Upper lobe of left lung (tissue), 6 donors: ENCODE measurements around the gene SPAG16. TPM values are rescaled to one million over a fixed set of nuclear protein-coding genes. Genes with fewer than 3 reads are reported as not detected.
"Not testable (repeated sequence)": the region's sequence is repeated elsewhere in the genome, so short reads cannot be mapped to it uniquely, and the experiment has no call there.

Experiments
- ATAC-seq, 2 donors: fragments of 200-7000 bp; cut with Tn5 transposase; one replicate each; pipeline ENCODE4 v1.9.1; 2022; ENCODE audit warnings: mild to moderate bottlenecking in 2 of 2, moderate library complexity in 2 of 2; ENCODE audit not compliant: low FRiP score in 2 of 2
- DNase-seq, 2 donors: peaks; one replicate each; pipeline ENCODE4 v3.0.0-alpha.2; 2019 to 2020
- H3K27ac ChIP-seq, 4 donors: fragments of 200-600 bp; sonication (generic); one replicate each; pipeline ENCODE4 v1.5.1; 2016 to 2019
- H3K27me3 ChIP-seq, 4 donors: fragments of 200-600 bp; sonication (generic); one replicate each; pipeline ENCODE4 v1.5.1; 2017 to 2019
- H3K36me3 ChIP-seq, 4 donors: fragments of 200-600 bp; sonication (generic); one replicate each; pipeline ENCODE4 v1.5.1; 2016 to 2019
- H3K4me1 ChIP-seq, 4 donors: fragments of 200-600 bp; sonication (generic); one replicate each; pipeline ENCODE4 v1.5.1; 2018 to 2019
- H3K4me3 ChIP-seq, 4 donors: fragments of 200-600 bp; sonication (generic); one replicate each; pipeline ENCODE4 v1.5.1; 2017 to 2019; ENCODE audit warnings: mild to moderate bottlenecking in 2 of 4, moderate library complexity in 1 of 4
- H3K9me3 ChIP-seq, 4 donors: fragments of 200-600 bp; sonication (generic); one replicate each; pipeline ENCODE4 v1.5.1; 2018 to 2019
- CTCF ChIP-seq, 6 experiments: fragments of 450-650 bp in 4 of 6; fragments of 200-600 bp in 2 of 6; sonication (generic) in 2 of 6; IDR thresholded peaks; one replicate each; pipeline ENCODE4 v1.5.1; 2016 to 2019; ENCODE audit warnings: antibody characterized with exemption in 6 of 6
- EP300 ChIP-seq, 4 donors: sonication (generic); formaldehyde crosslinking; IDR thresholded peaks; one replicate each; pipeline ENCODE4 v1.5.1; 2017; ENCODE audit warnings: antibody characterized with exemption in 4 of 4, control low read depth in 2 of 4
- POLR2A ChIP-seq, 4 donors: fragments of 450-650 bp; IDR thresholded peaks; one replicate each; pipeline ENCODE4 v1.5.1; 2016 to 2017; ENCODE audit warnings: antibody characterized with exemption in 4 of 4, mild to moderate bottlenecking in 2 of 4
- POLR2AphosphoS5 ChIP-seq, 2 donors: sonication (generic); formaldehyde crosslinking; IDR thresholded peaks; one replicate each; pipeline ENCODE4 v1.5.1; 2017; ENCODE audit warnings: antibody characterized with exemption in 2 of 2
- WGBS, 2 donors: methylation state at CpG; one replicate each; pipeline ENCODE4 v1.1.5; 2017 to 2018; 5-methylcytosine and 5-hydroxymethylcytosine counted together
- total RNA-seq, 6 donors: library from RNA; depleted of rRNA in 4 of 6; stranded (reverse); fragments of >200 nt in 4 of 6; gene quantifications; one replicate each; pipeline versions ENCODE4 v1.1.0 to v1.2.1, GENCODE V29; 2016 to 2021
- donor health status: DM: no; HTN: no; CAD: no; lungs with moderate emphysema.
- donor health status: DM: no; HTN: yes; CAD: no; lungs with severe emphysema.

Gene SPAG16
- total RNA-seq, 6 donors from 2014 or later = 9.7 to 65.0 (median 12.9) TPM

DNA sequence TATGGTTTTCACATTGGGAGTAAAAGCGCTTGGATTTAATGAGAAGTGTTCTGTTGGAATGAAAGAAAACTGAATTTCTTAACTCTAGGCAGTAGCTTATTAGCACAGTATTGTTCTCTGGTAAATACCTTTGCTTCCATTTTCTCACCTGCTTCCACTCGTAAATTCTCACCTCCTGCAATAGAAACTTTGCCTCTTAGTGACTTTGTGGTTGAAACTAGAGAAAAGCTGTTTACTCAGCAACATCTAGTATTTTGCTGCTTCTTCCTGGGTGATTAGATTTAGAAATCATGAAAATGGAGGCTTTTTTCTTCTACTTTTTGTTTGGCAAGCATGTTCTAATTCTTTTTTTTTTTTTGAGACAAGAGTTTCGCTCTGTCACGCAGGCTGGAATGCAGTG lies 385.4 kb downstream of the SPAG16 start:
- DNase-seq = no peak
- WGBS, 2 donors = 85% methylated on average over 4 of the region's 4 CpGs

DNA sequence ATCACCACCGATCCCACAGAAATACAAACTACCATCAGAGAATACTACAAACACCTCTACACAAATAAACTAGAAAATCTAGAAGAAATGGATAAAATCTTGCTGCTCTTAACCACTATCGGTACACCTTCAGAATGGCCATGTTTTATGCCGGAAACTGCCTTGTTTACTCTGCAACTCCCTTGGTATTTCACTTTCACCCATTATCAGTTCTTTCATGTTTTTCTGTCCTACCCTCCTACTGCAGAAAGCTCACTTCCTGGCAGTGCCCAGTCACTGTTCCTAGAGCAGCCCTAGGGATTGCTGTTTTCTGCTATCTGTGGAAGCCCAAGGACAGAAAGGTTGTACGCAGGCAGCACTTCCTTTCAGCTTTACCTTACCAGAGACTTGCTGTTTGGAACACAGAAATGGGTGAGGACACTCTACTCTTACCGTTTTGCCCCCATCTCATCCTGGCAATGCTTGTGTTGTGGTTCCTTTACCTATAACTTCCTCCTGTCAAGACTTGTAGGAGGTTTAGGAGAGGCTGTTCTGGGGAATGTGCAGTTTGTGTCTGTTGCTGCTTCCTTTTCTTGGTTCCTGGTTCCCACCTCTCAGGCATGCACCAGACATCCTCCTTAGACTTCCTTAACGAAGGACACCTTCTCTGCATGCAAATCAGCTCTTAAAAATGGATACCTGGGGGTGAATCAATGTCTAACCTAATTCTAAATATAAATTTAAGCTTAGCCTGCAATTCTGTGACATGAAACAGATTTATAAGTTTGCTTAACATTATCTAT lies 394.4 kb downstream of the SPAG16 start:
- Histone ChIP-seq H3K4me1 (no peaks in the 10 kb centered on the region), H3K36me3 (no peaks in the 10 kb centered on the region), H3K9me3 (no peaks in the 10 kb centered on the region), H3K27me3 (no peaks in the 10 kb centered on the region), H3K4me3 (no peak overlapping the region), H3K27ac (no peak overlapping the region)
- TF ChIP-seq POLR2AphosphoS5 (IDR thresholded peaks at IDR 0.05) = no peak
- no peak for TF ChIP-seq EP300 (IDR thresholded peaks at IDR 0.05)
- ATAC-seq (no peak), DNase-seq (no peak)
- 73 to 74% methylated on average over 6 of the region's 6 CpGs for WGBS, 2 donors

More for the DNA sequence above, 385.4 kb downstream of the SPAG16 start:
- H3K27me3 ChIP-seq = no peaks in the 10 kb centered on the region
- H3K36me3 ChIP-seq = no peaks in the 10 kb centered on the region
- no peak for ATAC-seq
- no peak overlapping the region for H3K27ac ChIP-seq
- no peak overlapping the region for H3K4me3 ChIP-seq
- TF ChIP-seq CTCF (IDR thresholded peaks at IDR 0.05) = no peak
- TF ChIP-seq POLR2AphosphoS5 (IDR thresholded peaks at IDR 0.05) = no peak
- TF ChIP-seq EP300 (IDR thresholded peaks at IDR 0.05) = no peak
- TF ChIP-seq POLR2A (IDR thresholded peaks at IDR 0.05) = no peak
- peaks cover 0 to 5% (median 2%) of the 10 kb centered on the region in 4 donors for H3K9me3 ChIP-seq
- H3K4me1 ChIP-seq = no peaks in the 10 kb centered on the region

- no peak for ATAC-seq
- H3K27ac ChIP-seq = no peak overlapping the region
- TF ChIP-seq EP300 (IDR thresholded peaks at IDR 0.05) = no peak
- no peak for TF ChIP-seq POLR2A (IDR thresholded peaks at IDR 0.05)
- TF ChIP-seq CTCF (IDR thresholded peaks at IDR 0.05) = no peak
- TF ChIP-seq POLR2AphosphoS5 (IDR thresholded peaks at IDR 0.05) = no peak
- no peak for DNase-seq
- no peak overlapping the region for H3K4me3 ChIP-seq
- H3K27me3 ChIP-seq = no peaks in the 10 kb centered on the region
- no peaks in the 10 kb centered on the region for H3K36me3 ChIP-seq
- no peaks in the 10 kb centered on the region for H3K9me3 ChIP-seq
- no peaks in the 10 kb centered on the region for H3K4me1 ChIP-seq
- WGBS, 2 donors = 57 to 65% methylated on average over 1 of the region's 1 CpG
These were observed 395.6 kb downstream of the SPAG16 start for GRCh38 chr2:213679894-213680293.

GRCh38 chr2:213682276-213682675 lies 398.0 kb downstream of the SPAG16 start:
- ATAC-seq = no peak
- H3K9me3 ChIP-seq = no peaks in the 10 kb centered on the region
- H3K4me1 ChIP-seq = no peaks in the 10 kb centered on the region
- no peak overlapping the region for H3K4me3 ChIP-seq
- TF ChIP-seq POLR2AphosphoS5 (IDR thresholded peaks at IDR 0.05) (no peak), EP300 (IDR thresholded peaks at IDR 0.05) (no peak), CTCF (IDR thresholded peaks at IDR 0.05) (no peak), POLR2A (IDR thresholded peaks at IDR 0.05) (no peak)
- H3K27ac ChIP-seq = no peak overlapping the region
- no peaks in the 10 kb centered on the region for H3K27me3 ChIP-seq
- 59 to 76% methylated on average over 2 of the region's 2 CpGs for WGBS, 2 donors
- no peak for DNase-seq
- H3K36me3 ChIP-seq = no peaks in the 10 kb centered on the region

DNA sequence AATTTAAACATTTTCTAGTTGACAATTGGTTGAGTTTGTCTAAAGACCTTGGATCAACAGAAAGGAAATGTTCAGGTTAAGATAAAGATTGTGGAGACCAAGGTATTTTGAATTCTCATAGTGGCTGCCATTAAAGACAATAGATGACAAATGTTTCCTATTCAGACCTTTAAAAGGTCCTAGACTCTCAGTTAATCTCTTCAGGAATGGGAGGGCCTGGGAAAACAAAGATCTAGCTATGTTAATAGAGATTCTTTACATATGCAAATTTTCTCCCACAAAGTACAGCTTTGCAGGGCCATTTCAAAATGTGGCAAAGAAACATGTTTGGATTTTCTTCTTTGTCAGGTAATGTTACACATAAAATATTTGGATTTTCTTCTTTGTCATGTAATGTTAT lies 403.9 kb downstream of the SPAG16 start:
- Histone ChIP-seq H3K9me3 (no peaks in the 10 kb centered on the region), H3K27ac (no peak overlapping the region), H3K27me3 (no peaks in the 10 kb centered on the region), H3K4me3 (no peak overlapping the region), H3K4me1 (no peaks in the 10 kb centered on the region), H3K36me3 (no peaks in the 10 kb centered on the region)
- DNase-seq (no peak), ATAC-seq (no peak)
- TF ChIP-seq CTCF (IDR thresholded peaks at IDR 0.05) (no peak), POLR2A (IDR thresholded peaks at IDR 0.05) (no peak), POLR2AphosphoS5 (IDR thresholded peaks at IDR 0.05) (no peak), EP300 (IDR thresholded peaks at IDR 0.05) (no peak)

DNA sequence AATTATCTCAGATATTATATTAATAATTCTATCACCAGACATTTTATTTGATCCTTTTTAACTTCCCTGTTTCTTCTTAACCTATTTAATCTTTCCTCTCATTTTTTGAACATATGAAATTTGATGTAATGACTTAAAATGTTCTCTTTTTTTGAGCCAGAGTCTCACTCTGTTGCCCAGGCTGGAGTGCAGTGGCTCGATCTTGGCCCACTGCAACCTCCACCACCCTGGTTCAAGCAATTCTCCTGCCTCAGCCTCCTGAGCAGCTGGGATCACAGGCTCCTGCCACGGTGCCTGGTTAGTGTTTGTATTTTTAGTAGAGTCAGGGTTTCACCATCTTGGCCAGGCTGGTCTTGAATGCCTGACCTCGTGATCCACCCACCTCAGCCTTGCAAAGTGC lies 404.6 kb downstream of the SPAG16 start:
- not testable (repeated sequence) for H3K36me3 ChIP-seq, H3K9me3 ChIP-seq, H3K4me3 ChIP-seq, H3K27ac ChIP-seq, DNase-seq, H3K4me1 ChIP-seq, ATAC-seq, H3K27me3 ChIP-seq
- WGBS, 2 donors = 60 to 81% methylated on average over 3 of the region's 3 CpGs
